ENCODE results near the gene RNF115.
"Not testable (repeated sequence)": the region's sequence is repeated elsewhere in the genome, so short reads cannot be mapped to it uniquely, and the experiment has no call there.

RNF115 gene

GRCh38 chr1:145792484-145792883 is 31.4 kb downstream of the RNF115 start:
- Histone ChIP-seq H3K4me3 (ENCODE audit: low read length) (no peak overlapping the region), H3K27me3 (ENCODE audit: insufficient read depth, low read length) (no peaks in the 10 kb centered on the region), H3K36me3 (ENCODE audit: insufficient read depth, low read depth, low read length) (0 out of 2 replicates have a peak, but pooled peaks cover 7% of the 10 kb centered on the region), H3K27ac (ENCODE audit: low read length) (no peak overlapping the region), H3K4me1 (ENCODE audit: insufficient read depth, low read length) (no peaks in the 10 kb centered on the region), H3K9ac (ENCODE audit: low read depth, low read length) (no peak overlapping the region), H3K9me3 (ENCODE audit: insufficient read depth, low read depth, low read length) (peaks cover 10% of the 10 kb centered on the region)

GRCh38 chr1:145791860-145792259 is 32.0 kb downstream of the RNF115 start:
- H3K36me3 ChIP-seq (ENCODE audit: insufficient read depth, low read depth, low read length); H3K27ac ChIP-seq (ENCODE audit: low read length); H3K9me3 ChIP-seq (ENCODE audit: insufficient read depth, low read depth, low read length); H3K9ac ChIP-seq (ENCODE audit: low read depth, low read length); H3K4me3 ChIP-seq (ENCODE audit: low read length); H3K27me3 ChIP-seq (ENCODE audit: insufficient read depth, low read length); H3K4me1 ChIP-seq (ENCODE audit: insufficient read depth, low read length): not testable (repeated sequence)

GRCh38 chr1:145788580-145788979 is 35.3 kb downstream of the RNF115 start:
- no peak overlapping the region for H3K27ac ChIP-seq (ENCODE audit: low read length)
- H3K27me3 ChIP-seq (ENCODE audit: insufficient read depth, low read length): no peaks in the 10 kb centered on the region

GRCh38 chr1:145786271-145786670 is 37.6 kb downstream of the RNF115 start:
- Histone ChIP-seq H3K4me1 (ENCODE audit: insufficient read depth, low read length) (no peaks in the 10 kb centered on the region; the same call in 1 of the 2 replicates), H3K9me3 (ENCODE audit: insufficient read depth, low read depth, low read length) (no peaks in the 10 kb centered on the region), H3K27ac (ENCODE audit: low read length) (no peak overlapping the region), H3K4me3 (ENCODE audit: low read length) (no peak overlapping the region), H3K36me3 (ENCODE audit: insufficient read depth, low read depth, low read length) (peaks cover 11% of the 10 kb centered on the region; the same call in 1 of the 2 replicates), H3K27me3 (ENCODE audit: insufficient read depth, low read length) (no peaks in the 10 kb centered on the region), H3K9ac (ENCODE audit: low read depth, low read length) (no peak overlapping the region)

More at GRCh38 chr1:145788580-145788979, 35.3 kb downstream of the RNF115 start:
- no peaks in the 10 kb centered on the region; the same call in 1 of the 2 replicates for H3K4me1 ChIP-seq (ENCODE audit: insufficient read depth, low read length)
- no peaks in the 10 kb centered on the region for H3K9me3 ChIP-seq (ENCODE audit: insufficient read depth, low read depth, low read length)
- H3K4me3 ChIP-seq (ENCODE audit: low read length): no peak overlapping the region
- peaks cover 7% of the 10 kb centered on the region; the same call in 1 of the 2 replicates for H3K36me3 ChIP-seq (ENCODE audit: insufficient read depth, low read depth, low read length)
- H3K9ac ChIP-seq (ENCODE audit: low read depth, low read length): no peak overlapping the region

GRCh38 chr1:145785547-145785946 is 38.3 kb downstream of the RNF115 start:
- H3K9me3 ChIP-seq (ENCODE audit: insufficient read depth, low read depth, low read length): no peaks in the 10 kb centered on the region
- H3K4me1 ChIP-seq (ENCODE audit: insufficient read depth, low read length): no peaks in the 10 kb centered on the region; the same call in 1 of the 2 replicates
- H3K36me3 ChIP-seq (ENCODE audit: insufficient read depth, low read depth, low read length): peaks cover 11% of the 10 kb centered on the region; the same call in 1 of the 2 replicates
- H3K9ac ChIP-seq (ENCODE audit: low read depth, low read length): no peak overlapping the region
- H3K27ac ChIP-seq (ENCODE audit: low read length): no peak overlapping the region
- H3K4me3 ChIP-seq (ENCODE audit: low read length): no peak overlapping the region
- no peaks in the 10 kb centered on the region for H3K27me3 ChIP-seq (ENCODE audit: insufficient read depth, low read length)

- no peak overlapping the region for H3K4me3 ChIP-seq (ENCODE audit: low read length)
Observed at GRCh38 chr1:145784409-145784808, 39.5 kb downstream of the RNF115 start.

GRCh38 chr1:145782272-145783099 is 41.4 kb downstream of the RNF115 start:
- Histone ChIP-seq H3K27me3 (ENCODE audit: insufficient read depth, low read length) (no peaks in the 10 kb centered on the region), H3K36me3 (ENCODE audit: insufficient read depth, low read depth, low read length) (peaks cover 4% of the 10 kb centered on the region; the same call in 1 of the 2 replicates), H3K9ac (ENCODE audit: low read depth, low read length) (no peak overlapping the region), H3K9me3 (ENCODE audit: insufficient read depth, low read depth, low read length) (no peaks in the 10 kb centered on the region), H3K4me3 (ENCODE audit: low read length) (no peak overlapping the region), H3K27ac (ENCODE audit: low read length) (no peak overlapping the region), H3K4me1 (ENCODE audit: insufficient read depth, low read length) (no peaks in the 10 kb centered on the region; the same call in 1 of the 2 replicates)

More at GRCh38 chr1:145784409-145784808, 39.5 kb downstream of the RNF115 start:
- no peak overlapping the region for H3K27ac ChIP-seq (ENCODE audit: low read length)
- H3K27me3 ChIP-seq (ENCODE audit: insufficient read depth, low read length): no peaks in the 10 kb centered on the region
- no peaks in the 10 kb centered on the region; the same call in 1 of the 2 replicates for H3K4me1 ChIP-seq (ENCODE audit: insufficient read depth, low read length)
- H3K36me3 ChIP-seq (ENCODE audit: insufficient read depth, low read depth, low read length): peaks cover 11% of the 10 kb centered on the region; the same call in 1 of the 2 replicates
- no peak overlapping the region for H3K9ac ChIP-seq (ENCODE audit: low read depth, low read length)
- no peaks in the 10 kb centered on the region for H3K9me3 ChIP-seq (ENCODE audit: insufficient read depth, low read depth, low read length)

GRCh38 chr1:145778146-145778540 is 45.8 kb downstream of the RNF115 start:
- no peaks in the 10 kb centered on the region for H3K9me3 ChIP-seq (ENCODE audit: insufficient read depth, low read depth, low read length)
- no peaks in the 10 kb centered on the region; the same call in 1 of the 2 replicates for H3K4me1 ChIP-seq (ENCODE audit: insufficient read depth, low read length)
- peaks cover under 1% of the 10 kb centered on the region; the same call in 1 of the 2 replicates for H3K36me3 ChIP-seq (ENCODE audit: insufficient read depth, low read depth, low read length)
- H3K9ac ChIP-seq (ENCODE audit: low read depth, low read length): no peak overlapping the region
- H3K27ac ChIP-seq (ENCODE audit: low read length): no peak overlapping the region
- no peak overlapping the region for H3K4me3 ChIP-seq (ENCODE audit: low read length)
- H3K27me3 ChIP-seq (ENCODE audit: insufficient read depth, low read length): no peaks in the 10 kb centered on the region

- Histone ChIP-seq H3K36me3 (ENCODE audit: insufficient read depth, low read depth, low read length) (no peaks in the 10 kb centered on the region), H3K9me3 (ENCODE audit: insufficient read depth, low read depth, low read length) (no peaks in the 10 kb centered on the region), H3K9ac (ENCODE audit: low read depth, low read length) (no peak overlapping the region), H3K4me1 (ENCODE audit: insufficient read depth, low read length) (no peaks in the 10 kb centered on the region; the same call in 1 of the 2 replicates), H3K27me3 (ENCODE audit: insufficient read depth, low read length) (no peaks in the 10 kb centered on the region), H3K27ac (ENCODE audit: low read length) (no peak overlapping the region), H3K4me3 (ENCODE audit: low read length) (no peak overlapping the region)
Observed at GRCh38 chr1:145777357-145778145, 46.3 kb downstream of the RNF115 start.

GRCh38 chr1:145773423-145773822 is 50.5 kb downstream of the RNF115 start:
- no peaks in the 10 kb centered on the region for H3K9me3 ChIP-seq (ENCODE audit: insufficient read depth, low read depth, low read length)
- peaks cover 12% of the 10 kb centered on the region for H3K36me3 ChIP-seq (ENCODE audit: insufficient read depth, low read depth, low read length)
- no peak overlapping the region for H3K4me3 ChIP-seq (ENCODE audit: low read length)
- no peaks in the 10 kb centered on the region for H3K27me3 ChIP-seq (ENCODE audit: insufficient read depth, low read length)
- H3K27ac ChIP-seq (ENCODE audit: low read length): no peak overlapping the region
- H3K9ac ChIP-seq (ENCODE audit: low read depth, low read length): no peak overlapping the region
- no peaks in the 10 kb centered on the region for H3K4me1 ChIP-seq (ENCODE audit: insufficient read depth, low read length)

- Histone ChIP-seq H3K27me3 (ENCODE audit: insufficient read depth, low read length) (no peaks in the 10 kb centered on the region), H3K36me3 (ENCODE audit: insufficient read depth, low read depth, low read length) (peaks cover 12% of the 10 kb centered on the region), H3K27ac (ENCODE audit: low read length) (no peak overlapping the region)
Observed at GRCh38 chr1:145771056-145771455, 52.8 kb downstream of the RNF115 start.

More at GRCh38 chr1:145771056-145771455, 52.8 kb downstream of the RNF115 start:
- Histone ChIP-seq H3K9me3 (ENCODE audit: insufficient read depth, low read depth, low read length) (no peaks in the 10 kb centered on the region), H3K9ac (ENCODE audit: low read depth, low read length) (no peak overlapping the region), H3K4me1 (ENCODE audit: insufficient read depth, low read length) (no peaks in the 10 kb centered on the region), H3K4me3 (ENCODE audit: low read length) (no peak overlapping the region)

Measured in iPS-20b (cell line).